ENCODE results near the gene PPP2R3A. TPM values are rescaled to one million over a fixed set of nuclear protein-coding genes. Genes with fewer than 3 reads are reported as not detected.

PPP2R3A gene
- total and polyA plus RNA-seq, 2 donors (not counting 1 experiment from before 2014, with no cell fraction given) = 17.5 to 18.3 TPM

GRCh38 chr3:135920275-135920674 is 45.3 kb upstream of the PPP2R3A start:
- H3K36me3 ChIP-seq (ENCODE audit: control insufficient read depth, insufficient read depth, low read length) = no peaks in the 10 kb centered on the region
- H3K27me3 ChIP-seq (ENCODE audit: control insufficient read depth, insufficient read depth, low read length) = no peaks in the 10 kb centered on the region
- no peaks in the 10 kb centered on the region for H3K4me1 ChIP-seq (ENCODE audit: control insufficient read depth, extremely low read depth, insufficient read depth, low read length)
- H3K4me3 ChIP-seq (replicated peaks in 1 of 4; ENCODE audit: control extremely low read depth in 1 of 4, insufficient read depth in 1 of 4, low read depth in 3 of 4, low read length in 4 of 4) = no peak overlapping the region
- no peak overlapping the region for H3K4me2 ChIP-seq (ENCODE audit: extremely low read depth, insufficient read depth, low read length)
- no peaks in the 10 kb centered on the region for H3K79me2 ChIP-seq (ENCODE audit: control insufficient read depth, insufficient read depth, low read length)
- H3K9me3 ChIP-seq (ENCODE audit: control insufficient read depth, insufficient read depth, low read depth, low read length) = no peaks in the 10 kb centered on the region
- TF ChIP-seq CTCF (conservative IDR thresholded peaks at IDR 0.05 in 1 of 2, IDR thresholded peaks at IDR 0.05 in 1 of 2; ENCODE audit: low read depth in 1 of 2, low read length in 2 of 2) (no peak), EZH2 (IDR thresholded peaks at IDR 0.05; ENCODE audit: low read length, missing control alignments) (no peak)
- H3K27ac ChIP-seq (ENCODE audit: insufficient read depth, low read length) = no peak overlapping the region
- no peak for DNase-seq (ENCODE audit: low read depth in 2 of 2)
- no peaks in the 10 kb centered on the region for H4K20me1 ChIP-seq (ENCODE audit: control insufficient read depth, extremely low read depth, insufficient read depth, low read length)
- H2AFZ ChIP-seq (ENCODE audit: low read length) = no peak overlapping the region
- H3K9ac ChIP-seq (ENCODE audit: insufficient read depth, low read length) = no peak overlapping the region

GRCh38 chr3:135922903-135923250 is 42.7 kb upstream of the PPP2R3A start:
- Histone ChIP-seq H3K4me2 (ENCODE audit: extremely low read depth, insufficient read depth, low read length) (no peak overlapping the region), H3K27me3 (ENCODE audit: control insufficient read depth, insufficient read depth, low read length) (no peaks in the 10 kb centered on the region), H4K20me1 (ENCODE audit: control insufficient read depth, extremely low read depth, insufficient read depth, low read length) (no peaks in the 10 kb centered on the region), H3K36me3 (ENCODE audit: control insufficient read depth, insufficient read depth, low read length) (no peaks in the 10 kb centered on the region), H3K4me1 (ENCODE audit: control insufficient read depth, extremely low read depth, insufficient read depth, low read length) (no peaks in the 10 kb centered on the region), H3K79me2 (ENCODE audit: control insufficient read depth, insufficient read depth, low read length) (no peaks in the 10 kb centered on the region), H3K27ac (ENCODE audit: insufficient read depth, low read length) (no peak overlapping the region), H3K9me3 (ENCODE audit: control insufficient read depth, insufficient read depth, low read depth, low read length) (no peaks in the 10 kb centered on the region), H3K9ac (ENCODE audit: insufficient read depth, low read length) (no peak overlapping the region), H3K4me3 (replicated peaks in 1 of 4; ENCODE audit: control extremely low read depth in 1 of 4, insufficient read depth in 1 of 4, low read depth in 3 of 4, low read length in 4 of 4) (no peak overlapping the region), H2AFZ (ENCODE audit: low read length) (no peak overlapping the region)
- TF ChIP-seq EZH2 (IDR thresholded peaks at IDR 0.05; ENCODE audit: low read length, missing control alignments) (no peak), CTCF (conservative IDR thresholded peaks at IDR 0.05 in 1 of 2, IDR thresholded peaks at IDR 0.05 in 1 of 2; ENCODE audit: low read depth in 1 of 2, low read length in 2 of 2) (no peak)
- DNase-seq (ENCODE audit: low read depth in 2 of 2) = no peak

- Histone ChIP-seq H3K79me2 (ENCODE audit: control insufficient read depth, insufficient read depth, low read length) (no peaks in the 10 kb centered on the region), H4K20me1 (ENCODE audit: control insufficient read depth, extremely low read depth, insufficient read depth, low read length) (no peaks in the 10 kb centered on the region), H3K4me1 (ENCODE audit: control insufficient read depth, extremely low read depth, insufficient read depth, low read length) (no peaks in the 10 kb centered on the region), H3K9ac (ENCODE audit: insufficient read depth, low read length) (no peak overlapping the region), H3K36me3 (ENCODE audit: control insufficient read depth, insufficient read depth, low read length) (no peaks in the 10 kb centered on the region), H2AFZ (ENCODE audit: low read length) (no peak overlapping the region), H3K9me3 (ENCODE audit: control insufficient read depth, insufficient read depth, low read depth, low read length) (no peaks in the 10 kb centered on the region), H3K27me3 (ENCODE audit: control insufficient read depth, insufficient read depth, low read length) (no peaks in the 10 kb centered on the region), H3K27ac (ENCODE audit: insufficient read depth, low read length) (no peak overlapping the region), H3K4me2 (ENCODE audit: extremely low read depth, insufficient read depth, low read length) (no peak overlapping the region), H3K4me3 (replicated peaks in 1 of 4; ENCODE audit: control extremely low read depth in 1 of 4, insufficient read depth in 1 of 4, low read depth in 3 of 4, low read length in 4 of 4) (no peak overlapping the region)
- TF ChIP-seq CTCF (conservative IDR thresholded peaks at IDR 0.05 in 1 of 2, IDR thresholded peaks at IDR 0.05 in 1 of 2; ENCODE audit: low read depth in 1 of 2, low read length in 2 of 2) (no peak), EZH2 (IDR thresholded peaks at IDR 0.05; ENCODE audit: low read length, missing control alignments) (no peak)
- DNase-seq (ENCODE audit: low read depth in 2 of 2) = no peak
Observed at GRCh38 chr3:135924506-135924905, 41.0 kb upstream of the PPP2R3A start.

All from fibroblast of lung (primary cell).